Caco-2 (cell line): ENCODE data around the gene CSNK1A1. TPM values are rescaled to one million over a fixed set of nuclear protein-coding genes. Genes with fewer than 3 reads are reported as not detected.

Experiments
- BruUV-seq: library from RNA; stranded (reverse); fragments of 400-500 nt; replicated peaks from 2 replicates; lab custom pipeline; 2021; lab: Mats Ljungman, UMichigan
- CTCF ChIA-PET: fragments of 300-600 bp; sonication (Branson Sonifier 250); formaldehyde crosslinking; loops from one replicate; lab custom pipeline; 2022; ENCODE audit warnings: antibody characterized with exemption; lab: Charles Lee
- POLR2A ChIA-PET: fragments of 300-600 bp; sonication (Branson Sonifier 250); formaldehyde crosslinking; loops from one replicate; lab custom pipeline; 2022; ENCODE audit warnings: antibody characterized with exemption; lab: Charles Lee
- DNase-seq, 2 experiments: peaks; one replicate each; pipeline versions ENCODE4 v3.0.0 to v3.0.0-alpha.2; 2020 to 2022
- H3K27me3 ChIP-seq: replicated peaks from 2 replicates; pipeline ENCODE4 v1.6.0; 2011; ENCODE audit warnings: low read length; ENCODE audit not compliant: control insufficient read depth, insufficient read depth
- H3K36me3 ChIP-seq: 2 replicates; pipeline ENCODE4 v1.5.1; 2011; ENCODE audit warnings: low read length; ENCODE audit not compliant: control insufficient read depth, insufficient read depth
- H3K4me1 ChIP-seq: fragments of 250-450 bp; sonication (Bioruptor Pico); 2 replicates; pipeline ENCODE4 v1.5.1; 2020; ENCODE audit warnings: mild to moderate bottlenecking
- H3K4me3 ChIP-seq: 2 replicates; pipeline ENCODE4 v1.5.1; 2011; ENCODE audit warnings: low read depth, mild to moderate bottlenecking, control low read depth, low read length
- H3K9me3 ChIP-seq: fragments of 250-450 bp; sonication (Bioruptor Pico); 2 replicates; pipeline ENCODE4 v1.5.1; 2020; ENCODE audit warnings: mild to moderate bottlenecking, moderate library complexity
- H3K27ac Mint-ChIP-seq: one replicate; pipeline ENCODE4 v1.8.0; 2022; ENCODE audit warnings: mixed read lengths; ENCODE audit not compliant: unreplicated experiment
- H3K27me3 Mint-ChIP-seq: one replicate; pipeline ENCODE4 v1.8.0; 2022; ENCODE audit warnings: mixed read lengths; ENCODE audit not compliant: insufficient read depth, unreplicated experiment
- H3K36me3 Mint-ChIP-seq: one replicate; pipeline ENCODE4 v1.8.0; 2022; ENCODE audit warnings: mild to moderate bottlenecking, mixed read lengths; ENCODE audit not compliant: insufficient read depth, unreplicated experiment
- H3K4me1 Mint-ChIP-seq: one replicate; pipeline ENCODE4 v1.8.0; 2022; ENCODE audit warnings: low read depth, mixed read lengths; ENCODE audit not compliant: unreplicated experiment
- H3K4me3 Mint-ChIP-seq: one replicate; pipeline ENCODE4 v1.8.0; 2022; ENCODE audit warnings: mild to moderate bottlenecking, moderate library complexity, mixed read lengths; ENCODE audit not compliant: unreplicated experiment
- H3K9me3 Mint-ChIP-seq: one replicate; pipeline ENCODE4 v1.8.0; 2022; ENCODE audit warnings: mixed read lengths; ENCODE audit not compliant: unreplicated experiment
- intact Hi-C: fragments of 100-400 bp; cut with micrococcal nuclease; formaldehyde crosslinking; loops from one replicate; pipeline ENCODE4 v1.10.0; 2022; ENCODE audit not compliant: unreplicated experiment
- total RNA-seq: library from RNA; stranded (reverse); gene quantifications from 2 replicates; pipeline ENCODE4 v1.2.3, GENCODE V29; 2022
- TF ChIP-seq, protein P1 (sequence below), 2 experiments: fragments of 200-600 bp in 1 of 2; IDR thresholded peaks; 1 replicate in 1 of 2; 2 replicates in 1 of 2; pipeline versions ENCODE4 v1.5.1 to v1.8.0; 2011 to 2022; ENCODE audit warnings: antibody characterized with exemption in 1 of 2, control low read depth in 1 of 2, inconsistent platforms in 1 of 2, low read depth in 1 of 2, low read length in 1 of 2, mild to moderate bottlenecking in 1 of 2, moderate library complexity in 1 of 2; ENCODE audit not compliant: insufficient read depth in 1 of 2, severe bottlenecking in 1 of 2, unreplicated experiment in 1 of 2

CSNK1A1 gene
- total RNA-seq, 1 experiment from 2014 or later = 264 TPM

DNA sequence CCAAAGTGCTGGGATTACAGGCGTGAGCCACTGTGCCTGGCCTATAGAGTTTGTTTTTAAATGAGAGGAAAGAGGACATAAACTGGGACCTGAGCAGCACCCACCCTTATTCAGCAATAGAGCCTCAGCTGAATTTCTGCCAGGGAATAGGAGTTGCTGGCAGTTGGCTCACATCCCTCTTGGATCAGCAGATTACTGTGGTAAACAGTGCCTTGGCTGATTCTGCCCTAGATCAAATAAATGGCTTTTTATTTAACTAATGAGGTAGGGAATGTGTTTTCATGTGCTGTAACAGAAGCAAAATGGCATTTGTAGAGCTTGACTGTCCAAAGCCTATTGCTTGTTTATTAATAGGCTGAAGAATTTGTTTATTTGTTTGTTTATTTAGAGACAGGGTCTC is 32.2 kb upstream of the CSNK1A1 start:
- H3K9me3 Mint-ChIP-seq = no peaks in the 10 kb centered on the region
- Histone ChIP-seq H3K4me1 (peaks cover 11% of the 10 kb centered on the region), H3K36me3 (no peaks in the 10 kb centered on the region), H3K27me3 (no peaks in the 10 kb centered on the region), H3K4me3 (no peak overlapping the region), H3K9me3 (no peaks in the 10 kb centered on the region)
- intact Hi-C loops = no loop called here
- TF ChIP-seq, protein P1, sequence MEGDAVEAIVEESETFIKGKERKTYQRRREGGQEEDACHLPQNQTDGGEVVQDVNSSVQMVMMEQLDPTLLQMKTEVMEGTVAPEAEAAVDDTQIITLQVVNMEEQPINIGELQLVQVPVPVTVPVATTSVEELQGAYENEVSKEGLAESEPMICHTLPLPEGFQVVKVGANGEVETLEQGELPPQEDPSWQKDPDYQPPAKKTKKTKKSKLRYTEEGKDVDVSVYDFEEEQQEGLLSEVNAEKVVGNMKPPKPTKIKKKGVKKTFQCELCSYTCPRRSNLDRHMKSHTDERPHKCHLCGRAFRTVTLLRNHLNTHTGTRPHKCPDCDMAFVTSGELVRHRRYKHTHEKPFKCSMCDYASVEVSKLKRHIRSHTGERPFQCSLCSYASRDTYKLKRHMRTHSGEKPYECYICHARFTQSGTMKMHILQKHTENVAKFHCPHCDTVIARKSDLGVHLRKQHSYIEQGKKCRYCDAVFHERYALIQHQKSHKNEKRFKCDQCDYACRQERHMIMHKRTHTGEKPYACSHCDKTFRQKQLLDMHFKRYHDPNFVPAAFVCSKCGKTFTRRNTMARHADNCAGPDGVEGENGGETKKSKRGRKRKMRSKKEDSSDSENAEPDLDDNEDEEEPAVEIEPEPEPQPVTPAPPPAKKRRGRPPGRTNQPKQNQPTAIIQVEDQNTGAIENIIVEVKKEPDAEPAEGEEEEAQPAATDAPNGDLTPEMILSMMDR (IDR thresholded peaks at IDR 0.05; ENCODE audit: insufficient read depth in 1 of 2, low read depth in 1 of 2, low read length in 1 of 2, severe bottlenecking in 1 of 2, unreplicated experiment in 1 of 2) = no peak
- BruUV-seq = no TSS peak
- no peaks in the 10 kb centered on the region for H3K36me3 Mint-ChIP-seq
- peaks cover 10% of the 10 kb centered on the region for H3K4me1 Mint-ChIP-seq
- H3K27me3 Mint-ChIP-seq = no peaks in the 10 kb centered on the region
- H3K27ac Mint-ChIP-seq = no peak overlapping the region
- DNase-seq = no peak
- POLR2A ChIA-PET = no interaction called here
- CTCF ChIA-PET = no interaction called here
- no peak overlapping the region for H3K4me3 Mint-ChIP-seq

DNA sequence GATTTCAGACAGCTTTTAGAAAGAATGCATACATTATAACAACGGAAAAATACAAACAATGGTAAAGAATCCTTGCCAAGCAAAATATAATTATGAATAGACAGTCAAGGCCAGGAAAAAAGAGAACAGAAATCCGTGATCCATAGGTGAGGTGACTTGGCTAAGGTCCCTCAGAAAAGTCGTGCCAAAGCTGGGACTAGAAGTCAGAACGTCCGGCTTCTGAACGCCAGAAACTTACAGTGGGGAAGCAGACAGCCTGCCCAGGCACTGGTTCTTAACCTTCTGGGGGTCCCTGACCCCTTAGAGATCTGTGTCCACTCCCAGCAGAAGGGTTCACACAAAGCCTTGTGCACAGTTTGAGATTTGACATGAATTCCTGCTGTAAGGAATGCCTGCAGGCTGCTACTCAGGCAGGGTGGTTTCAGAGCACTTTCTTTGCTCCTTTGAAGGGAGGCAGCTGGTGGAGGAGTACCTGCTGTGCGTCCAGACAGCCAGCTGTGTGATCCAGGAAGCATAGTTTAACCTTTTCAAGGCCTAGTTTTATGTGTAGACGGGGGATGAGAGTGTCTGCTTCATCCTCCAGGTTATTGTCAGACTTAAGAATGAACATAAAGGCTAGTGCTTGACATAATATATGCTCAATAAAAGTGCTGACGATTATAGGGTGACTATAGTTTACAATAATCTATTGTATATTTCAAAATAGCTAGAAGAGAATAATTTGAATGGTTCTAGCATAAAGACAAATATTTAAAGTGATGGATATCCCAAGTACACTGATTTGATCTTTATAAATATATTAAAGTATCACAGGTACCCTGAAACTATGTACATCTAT is 30.9 kb upstream of the CSNK1A1 start:
- TF ChIP-seq, protein P1 (IDR thresholded peaks at IDR 0.05; ENCODE audit: insufficient read depth in 1 of 2, low read depth in 1 of 2, low read length in 1 of 2, severe bottlenecking in 1 of 2, unreplicated experiment in 1 of 2) = no peak
- H3K27me3 Mint-ChIP-seq = no peaks in the 10 kb centered on the region
- Histone ChIP-seq H3K36me3 (no peaks in the 10 kb centered on the region), H3K27me3 (no peaks in the 10 kb centered on the region), H3K9me3 (no peaks in the 10 kb centered on the region), H3K4me3 (no peak overlapping the region), H3K4me1 (peaks cover 11% of the 10 kb centered on the region)
- no peaks in the 10 kb centered on the region for H3K9me3 Mint-ChIP-seq
- CTCF ChIA-PET = interaction anchor here (1.1 to 1.2 kb wide), 2 partner anchors 37 to 39 kb away, joined by 3 to 4 read pairs; no protein-coding TSS in a partner anchor
- H3K4me1 Mint-ChIP-seq = peaks cover 8% of the 10 kb centered on the region
- H3K27ac Mint-ChIP-seq = no peak overlapping the region
- no peaks in the 10 kb centered on the region for H3K36me3 Mint-ChIP-seq
- BruUV-seq = no TSS peak
- POLR2A ChIA-PET = no interaction called here
- peak overlapping the region; percentile 66 for H3K4me3 Mint-ChIP-seq
- intact Hi-C loops = no loop called here
- DNase-seq = no peak

DNA sequence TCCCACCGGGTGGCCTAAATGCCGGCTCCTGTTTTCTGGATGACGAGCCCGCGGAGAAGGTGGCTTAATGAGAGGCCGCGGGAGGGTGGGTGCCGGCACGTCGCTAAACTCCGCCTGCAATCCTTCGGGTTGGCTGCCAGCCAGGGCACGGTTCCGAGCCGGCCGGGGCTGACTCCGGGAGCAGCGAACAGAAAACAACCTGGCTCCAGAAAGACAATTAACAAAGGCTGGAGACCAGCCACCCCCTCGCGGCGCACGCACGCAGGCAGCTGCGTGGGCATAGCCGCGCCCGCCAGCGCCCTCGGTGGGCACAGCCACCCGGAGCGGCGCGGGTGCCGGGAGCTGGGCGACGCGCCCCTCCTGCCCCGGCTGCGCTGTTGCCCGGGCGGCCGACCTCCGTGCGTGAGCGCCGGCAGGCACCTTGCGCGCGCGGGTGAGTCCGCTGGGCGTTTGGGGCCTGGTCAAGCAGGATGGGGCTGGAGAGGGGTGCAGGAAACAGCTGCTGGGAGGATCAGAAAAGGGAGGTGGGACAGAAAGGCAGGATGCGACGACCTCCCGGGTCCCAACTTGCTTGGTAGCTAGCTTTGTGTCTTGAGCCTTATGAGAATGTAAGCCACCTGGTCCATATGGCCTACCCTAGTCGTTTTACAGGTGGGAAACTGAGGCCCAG is 30.1 kb upstream of the CSNK1A1 start, which contains the start of gene ARHGEF37:
Gene ARHGEF37, plus strand, starts transcription at position 307 of the 670 bp plus-strand sequence. CDS start 16,272 bp downstream, outside the sequence.
- intact Hi-C loops = no loop called here
- Mint-ChIP-seq H3K36me3 (no peaks in the 10 kb centered on the region), H3K27ac (no peak within 1 kb of the TSS), H3K4me3 (peak within 1 kb of the TSS; percentile 66), H3K4me1 (no peaks in the 10 kb centered on the region), H3K9me3 (no peaks in the 10 kb centered on the region), H3K27me3 (no peaks in the 10 kb centered on the region)
- H3K36me3 ChIP-seq = no peaks in the 10 kb centered on the region
- H3K9me3 ChIP-seq = no peaks in the 10 kb centered on the region
- peaks cover 3% of the 10 kb centered on the region; the same call in 1 of the 2 replicates for H3K4me1 ChIP-seq
- peak within 1 kb of the TSS; percentile 34 for H3K4me3 ChIP-seq
- TF ChIP-seq, protein P1 (IDR thresholded peaks at IDR 0.05; ENCODE audit: insufficient read depth in 1 of 2, low read depth in 1 of 2, low read length in 1 of 2, severe bottlenecking in 1 of 2, unreplicated experiment in 1 of 2) = no peak
- peak in 1 of 2 experiments; percentile 36 for DNase-seq
- no TSS peak for BruUV-seq
- no peaks in the 10 kb centered on the region for H3K27me3 ChIP-seq
- ChIA-PET POLR2A (no interaction called here), CTCF (interaction anchor here (1.1 to 1.2 kb wide), 2 partner anchors 37 to 39 kb away, joined by 3 to 4 read pairs; no protein-coding TSS in a partner anchor)
